HCT116 (cell line): ENCODE measurements around the gene SRD5A3. TPM values are rescaled to one million over a fixed set of nuclear protein-coding genes. Genes with fewer than 3 reads are reported as not detected.

Source experiments
- ATAC-seq: fragments of 200-7000 bp; cut with Tn5 transposase; 2 replicates; pipeline ENCODE4 v1.9.1; 2020; ENCODE audit warnings: mild to moderate bottlenecking, moderate library complexity
- BruUV-seq: library from RNA; stranded (reverse); fragments of 400-500 nt; replicated peaks from 2 replicates; lab custom pipeline; 2021; lab: Mats Ljungman, UMichigan
- CTCF ChIA-PET: fragments of 300-600 bp; sonication (Branson Sonifier 250); formaldehyde crosslinking; loops from one replicate; lab custom pipeline; 2021; ENCODE audit warnings: antibody characterized with exemption; lab: Charles Lee
- POLR2A ChIA-PET: fragments of 300-600, 350-600 bp; sonication (Branson Sonifier 250); formaldehyde crosslinking; loops from one replicate; lab custom pipeline; 2021; ENCODE audit warnings: antibody characterized with exemption; lab: Charles Lee
- RAD21 ChIA-PET, 2 experiments: fragments of 300-600 bp; sonication (Branson Sonifier 250); formaldehyde crosslinking; loops; one replicate each; lab custom pipeline; 2023; ENCODE audit warnings: low total read pairs in 2 of 2; ENCODE audit not compliant: uncharacterized antibody in 2 of 2, unreplicated experiment in 2 of 2, low non-redundant PET in 1 of 2; lab: Charles Lee
- DNase-seq: peaks from one replicate; pipeline ENCODE4 v3.0.0-alpha.2; 2010; ENCODE audit warnings: low read depth, low spot score
- H2AFZ ChIP-seq: fragments of 200-600 bp; shearing (Covaris generic), sonication (generic); 2 replicates; pipeline ENCODE4 v1.6.1; 2017; ENCODE audit warnings: low read depth, mixed run types, mixed read lengths, antibody characterized with exemption, low read length; ENCODE audit not compliant: poor library complexity, severe bottlenecking
- H3K27ac ChIP-seq: 2 replicates; pipeline ENCODE4 v1.5.1; 2012; ENCODE audit warnings: low read depth, low read length
- H3K27me3 ChIP-seq: fragments of 200-600 bp; sonication (generic); 2 replicates; pipeline ENCODE4 v1.6.1; 2016; ENCODE audit warnings: mixed run types, low read length, mixed read lengths; ENCODE audit not compliant: insufficient read depth
- H3K36me3 ChIP-seq, 2 experiments: fragments of 200-500 bp in 1 of 2; fragments of 200-600 bp in 1 of 2; sonication (Bioruptor generic) in 1 of 2; sonication (generic) in 1 of 2; 2 replicates each; pipeline versions ENCODE4 v1.5.1 to v1.6.1; 2014 to 2016; ENCODE audit warnings: low read length in 2 of 2, inconsistent platforms in 1 of 2, mixed read lengths in 1 of 2, mixed run types in 1 of 2; ENCODE audit not compliant: insufficient read depth in 2 of 2, control insufficient read depth in 1 of 2
- H3K4me1 ChIP-seq, 2 experiments: fragments of 200-600 bp in 1 of 2; sonication (generic) in 1 of 2; 2 replicates each; pipeline versions ENCODE4 v1.5.1 to v1.6.1; 2012 to 2017; ENCODE audit warnings: low read length in 2 of 2, inconsistent platforms in 1 of 2, mild to moderate bottlenecking in 1 of 2, mixed read lengths in 1 of 2, mixed run types in 1 of 2, moderate library complexity in 1 of 2; ENCODE audit not compliant: insufficient read depth in 2 of 2, control insufficient read depth in 1 of 2
- H3K4me2 ChIP-seq: fragments of 200-600 bp; sonication (generic); 2 replicates; pipeline ENCODE4 v1.6.1; 2017; ENCODE audit warnings: mixed run types, low read length, mixed read lengths
- H3K4me3 ChIP-seq, 2 experiments: fragments of 200-600 bp in 1 of 2; sonication (generic) in 1 of 2; replicated peaks in 1 of 2; 2 replicates each; pipeline ENCODE4 v1.5.1; 2011 to 2016; ENCODE audit warnings: low read length in 2 of 2, control low read depth in 1 of 2, low read depth in 1 of 2, mild to moderate bottlenecking in 1 of 2, mixed read lengths in 1 of 2, mixed run types in 1 of 2
- H3K79me2 ChIP-seq: fragments of 200-600 bp; sonication (generic); 2 replicates; pipeline ENCODE4 v1.6.1; 2017; ENCODE audit warnings: mild to moderate bottlenecking, mixed run types, low read length, moderate library complexity, mixed read lengths; ENCODE audit not compliant: insufficient read depth
- H3K9ac ChIP-seq: fragments of 200-600 bp; sonication (generic); 2 replicates; pipeline ENCODE4 v1.6.1; 2016; ENCODE audit warnings: low read length, mixed read lengths
- H3K9me2 ChIP-seq: fragments of 200-600 bp; sonication (generic), shearing (Covaris generic); 2 replicates; pipeline ENCODE4 v1.6.1; 2017; ENCODE audit warnings: mixed run types, mild to moderate bottlenecking, moderate library complexity; ENCODE audit not compliant: insufficient read depth
- H3K9me3 ChIP-seq, 2 experiments: fragments of 200-500 bp in 1 of 2; fragments of 200-600 bp in 1 of 2; sonication (Bioruptor generic) in 1 of 2; sonication (generic) in 1 of 2; 2 replicates each; pipeline ENCODE4 v1.6.1; 2014 to 2017; ENCODE audit warnings: low read length in 2 of 2, mixed read lengths in 2 of 2, inconsistent platforms in 1 of 2, low read depth in 1 of 2, mild to moderate bottlenecking in 1 of 2, mixed run types in 1 of 2, moderate library complexity in 1 of 2; ENCODE audit not compliant: control insufficient read depth in 1 of 2, insufficient read depth in 1 of 2
- H4K20me1 ChIP-seq: fragments of 200-600 bp; sonication (generic), shearing (Covaris generic); 2 replicates; pipeline ENCODE4 v1.6.1; 2017; ENCODE audit warnings: mixed run types, mild to moderate bottlenecking, moderate library complexity; ENCODE audit not compliant: insufficient read depth
- CBX3 ChIP-seq: IDR thresholded peaks from 2 replicates; pipeline ENCODE4 v1.6.1; 2012; ENCODE audit warnings: low read depth
- CEBPB ChIP-seq: IDR thresholded peaks from 2 replicates; pipeline ENCODE4 v1.6.1; 2012; ENCODE audit warnings: low read depth
- CTCF ChIP-seq, 3 experiments: fragments of 200-600 bp in 1 of 3; sonication (generic) in 1 of 3; IDR thresholded peaks in 2 of 3; conservative IDR thresholded peaks in 1 of 3; 2 replicates each; pipeline ENCODE4 v1.5.1; 2012 to 2017; ENCODE audit warnings: low read depth in 2 of 3, low read length in 2 of 3, antibody characterized with exemption in 1 of 3, borderline replicate concordance in 1 of 3, control low read depth in 1 of 3, mild to moderate bottlenecking in 1 of 3, mixed read lengths in 1 of 3, mixed run types in 1 of 3, moderate library complexity in 1 of 3; ENCODE audit not compliant: insufficient read depth in 1 of 3
- EGR1 ChIP-seq: IDR thresholded peaks from 2 replicates; pipeline ENCODE4 v1.6.1; 2012; ENCODE audit warnings: low read depth
- ELF1 ChIP-seq: IDR thresholded peaks from 2 replicates; pipeline ENCODE4 v1.6.1; 2012; ENCODE audit warnings: low read depth, borderline replicate concordance
- EZH2 ChIP-seq: fragments of 200-600 bp; sonication (generic); IDR thresholded peaks from 2 replicates; pipeline ENCODE4 v1.6.1; 2017; ENCODE audit warnings: antibody characterized with exemption, mixed run types
- EZH2phosphoT487 ChIP-seq: fragments of 200-600 bp; IDR thresholded peaks from 2 replicates; pipeline ENCODE4 v1.6.1; 2018; ENCODE audit warnings: antibody characterized with exemption, borderline replicate concordance
- FOSL1 ChIP-seq: IDR thresholded peaks from 2 replicates; pipeline ENCODE4 v1.6.1; 2012; ENCODE audit warnings: low read depth
- JUND ChIP-seq: IDR thresholded peaks from 2 replicates; pipeline ENCODE4 v1.6.1; 2012
- POLR2A ChIP-seq: IDR thresholded peaks from 2 replicates; pipeline ENCODE4 v1.7.0; 2011; ENCODE audit warnings: borderline replicate concordance; ENCODE audit not compliant: insufficient read depth, insufficient read length; ENCODE audit errors: extremely low read depth
- POLR2AphosphoS5 ChIP-seq: IDR thresholded peaks from 2 replicates; pipeline ENCODE4 v1.6.1; 2011; ENCODE audit warnings: mild to moderate bottlenecking, low read depth, low read length, moderate library complexity
- REST ChIP-seq: IDR thresholded peaks from 2 replicates; pipeline ENCODE4 v1.6.1; 2012; ENCODE audit warnings: low read depth
- SP1 ChIP-seq: IDR thresholded peaks from 2 replicates; pipeline ENCODE4 v1.6.1; 2012; ENCODE audit warnings: low read depth
- TCF7L2 ChIP-seq: IDR thresholded peaks from 2 replicates; pipeline ENCODE4 v1.7.0; 2011; ENCODE audit warnings: borderline replicate concordance, inconsistent platforms; ENCODE audit not compliant: insufficient read depth, insufficient read length; ENCODE audit errors: extremely low read depth
- ZBTB33 ChIP-seq: IDR thresholded peaks from 2 replicates; pipeline ENCODE4 v1.6.1; 2011; ENCODE audit warnings: mild to moderate bottlenecking, low read length, moderate library complexity; ENCODE audit not compliant: insufficient replicate concordance; ENCODE audit errors: extremely low read depth
- ZNF274 ChIP-seq: fragments of 200-500 bp; sonication (Bioruptor generic); IDR thresholded peaks from 2 replicates; pipeline ENCODE4 v1.6.1; 2014; ENCODE audit warnings: mild to moderate bottlenecking, low read depth, low read length, inconsistent platforms
- intact Hi-C: fragments of 100-400 bp; cut with micrococcal nuclease; formaldehyde crosslinking; loops from 2 replicates; pipeline ENCODE4 v1.10.0; 2022
- total RNA-seq: library from RNA; stranded (reverse); gene quantifications from one replicate; pipeline ENCODE4 v1.2.1, GENCODE V29; 2021; ENCODE audit not compliant: unreplicated experiment

The SRD5A3 gene
- total RNA-seq, 1 experiment from 2014 or later, result 19.9 TPM

GRCh38 chr4:55329012-55329411 is 17.0 kb upstream of the SRD5A3 start:
- no peaks in the 10 kb centered on the region for H3K4me1 ChIP-seq
- H3K4me3 ChIP-seq, result no peak overlapping the region
- 0 out of 4 replicates have a peak, but pooled peaks cover 0 to 6% of the 10 kb centered on the region in 2 experiments for H3K9me3 ChIP-seq
- H4K20me1 ChIP-seq, result no peaks in the 10 kb centered on the region
- H3K79me2 ChIP-seq, result no peaks in the 10 kb centered on the region
- DNase-seq (no peak), ATAC-seq (no peak)
- no peak for TF ChIP-seq CTCF (IDR thresholded peaks at IDR 0.05 in 2 of 3, conservative IDR thresholded peaks at IDR 0.05 in 1 of 3; ENCODE audit: borderline replicate concordance in 1 of 3, insufficient read depth in 1 of 3, low read depth in 2 of 3, low read length in 2 of 3)
- TF ChIP-seq SP1, result no peak
- TF ChIP-seq ZBTB33, result no peak
- no peak for TF ChIP-seq TCF7L2
- TF ChIP-seq CEBPB, result no peak
- TF ChIP-seq POLR2AphosphoS5, result no peak
- TF ChIP-seq POLR2A, result no peak
- TF ChIP-seq REST, result no peak
- no peak for TF ChIP-seq FOSL1
- no peak for TF ChIP-seq CBX3
- TF ChIP-seq EZH2phosphoT487, result no peak
- no peak for TF ChIP-seq ZNF274
- no peak for TF ChIP-seq ELF1
- no peak for TF ChIP-seq EGR1
- no peak for TF ChIP-seq JUND
- TF ChIP-seq EZH2, result no peak
- H3K36me3 ChIP-seq, result no peaks in the 10 kb centered on the region
- no peak overlapping the region for H2AFZ ChIP-seq
- ChIA-PET RAD21 (no interaction called here), CTCF (interaction anchor here (2.2 kb wide), 1 partner anchor 358 kb away, joined by 7 read pairs; no protein-coding TSS in a partner anchor), POLR2A (no interaction called here)
- no peaks in the 10 kb centered on the region for H3K27me3 ChIP-seq
- H3K4me2 ChIP-seq, result no peak overlapping the region
- intact Hi-C loops, result no loop called here
- no TSS peak for BruUV-seq
- H3K9me2 ChIP-seq, result no peaks in the 10 kb centered on the region
- H3K9ac ChIP-seq, result no peak overlapping the region
- H3K27ac ChIP-seq, result no peak overlapping the region
